NCI-H1694 (cell line): ENCODE data around the gene TSEN54.

Experiments used
- DNase-seq: peaks from one replicate; lab custom pipeline; 2025; lab: John Stamatoyannopoulos, UW

The TSEN54 gene

GRCh38 chr17:75503976-75504346 is 12.4 kb upstream of the TSEN54 start:
- DNase-seq: no peak

GRCh38 chr17:75504347-75505151 is 11.8 kb upstream of the TSEN54 start:
- DNase-seq: no peak

DNA sequence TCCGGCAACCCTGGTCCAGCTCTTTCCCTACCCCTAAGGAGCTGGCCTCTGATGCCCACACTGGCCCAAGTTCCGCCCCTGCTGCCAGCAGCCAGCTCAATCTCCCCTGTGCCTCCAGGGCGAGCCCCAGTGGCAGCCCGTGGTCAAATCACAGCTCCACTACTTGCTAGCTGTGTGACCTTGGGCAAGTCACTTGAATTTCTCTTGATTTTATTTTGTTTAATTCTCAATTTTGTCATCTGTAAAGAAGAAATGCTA is 11.2 kb upstream of the TSEN54 start:
- DNase-seq: no peak

- no peak for DNase-seq
Observed at GRCh38 chr17:75505640-75506039, 10.7 kb upstream of the TSEN54 start.

- no peak for DNase-seq
Observed at GRCh38 chr17:75506134-75506533, 10.2 kb upstream of the TSEN54 start.

DNA sequence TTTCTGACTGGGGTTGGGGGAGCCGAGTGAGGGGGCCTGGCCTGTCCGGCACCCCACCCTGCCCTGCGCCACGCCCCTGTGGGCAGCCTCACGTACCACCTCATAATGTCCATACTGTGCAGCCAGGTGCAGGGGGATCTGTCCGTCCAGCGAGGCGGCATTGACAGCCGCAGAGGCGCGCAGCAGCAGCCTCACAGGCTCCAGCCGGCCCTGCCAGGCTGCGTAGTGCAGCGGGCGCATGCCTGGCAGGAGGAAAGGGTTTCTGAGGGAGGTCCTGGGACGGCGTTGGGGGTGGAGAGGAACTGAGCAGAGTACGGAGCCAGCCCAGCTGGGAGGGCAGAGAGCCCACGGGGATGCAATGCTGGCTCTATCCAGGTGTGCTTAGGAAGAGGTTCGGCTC is 9.4 kb upstream of the TSEN54 start:
- no peak for DNase-seq

DNA sequence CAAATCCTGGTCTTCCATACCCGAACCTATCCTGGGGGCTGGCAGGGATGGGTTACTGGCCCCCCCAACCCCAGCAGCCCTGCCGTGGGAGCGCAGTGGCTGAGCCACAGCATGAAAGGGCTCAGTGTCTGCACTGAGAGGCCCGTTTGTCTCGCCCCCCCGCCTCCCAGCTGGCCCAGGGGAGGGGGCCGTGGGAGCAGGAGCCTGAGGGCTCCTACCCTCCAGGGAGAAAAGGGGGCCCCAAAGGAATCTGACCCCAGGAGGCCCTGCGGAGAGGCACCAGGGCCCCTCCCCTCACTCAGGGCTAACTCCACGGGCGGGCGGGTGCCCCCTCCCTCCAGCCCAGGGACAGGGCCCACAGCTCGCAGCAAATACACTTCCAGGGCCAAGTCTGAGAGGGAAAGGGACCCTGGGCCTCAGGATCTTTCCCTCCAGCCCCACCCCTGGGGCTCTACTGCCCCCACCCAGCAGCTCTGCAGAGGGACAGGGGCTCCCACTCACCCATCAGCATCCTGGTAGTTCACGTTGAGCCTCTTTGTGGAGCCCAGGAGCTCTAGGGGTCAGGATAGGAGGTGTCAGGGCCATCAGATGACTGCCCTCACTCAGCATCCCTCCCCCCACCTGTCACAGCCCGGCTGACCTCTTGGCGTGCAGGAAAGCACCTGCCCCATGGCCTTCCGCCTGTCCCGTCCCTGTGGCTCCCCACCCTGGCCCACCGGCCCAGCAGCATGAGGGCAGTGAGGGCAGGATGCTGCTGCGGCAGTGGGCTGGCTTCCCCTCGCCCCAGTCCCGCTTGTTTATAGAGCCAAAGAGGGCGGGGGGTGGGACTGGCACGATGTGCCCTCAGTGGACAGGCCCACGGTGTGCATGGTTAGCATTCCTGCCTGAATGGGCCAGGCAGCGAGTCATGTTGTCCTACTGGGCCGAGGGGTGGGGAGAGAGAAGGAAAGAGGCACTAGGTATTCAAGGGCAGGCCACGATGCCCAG is 8.3 kb upstream of the TSEN54 start:
- no peak for DNase-seq

GRCh38 chr17:75508931-75509361 is 7.4 kb upstream of the TSEN54 start:
- no peak for DNase-seq

DNA sequence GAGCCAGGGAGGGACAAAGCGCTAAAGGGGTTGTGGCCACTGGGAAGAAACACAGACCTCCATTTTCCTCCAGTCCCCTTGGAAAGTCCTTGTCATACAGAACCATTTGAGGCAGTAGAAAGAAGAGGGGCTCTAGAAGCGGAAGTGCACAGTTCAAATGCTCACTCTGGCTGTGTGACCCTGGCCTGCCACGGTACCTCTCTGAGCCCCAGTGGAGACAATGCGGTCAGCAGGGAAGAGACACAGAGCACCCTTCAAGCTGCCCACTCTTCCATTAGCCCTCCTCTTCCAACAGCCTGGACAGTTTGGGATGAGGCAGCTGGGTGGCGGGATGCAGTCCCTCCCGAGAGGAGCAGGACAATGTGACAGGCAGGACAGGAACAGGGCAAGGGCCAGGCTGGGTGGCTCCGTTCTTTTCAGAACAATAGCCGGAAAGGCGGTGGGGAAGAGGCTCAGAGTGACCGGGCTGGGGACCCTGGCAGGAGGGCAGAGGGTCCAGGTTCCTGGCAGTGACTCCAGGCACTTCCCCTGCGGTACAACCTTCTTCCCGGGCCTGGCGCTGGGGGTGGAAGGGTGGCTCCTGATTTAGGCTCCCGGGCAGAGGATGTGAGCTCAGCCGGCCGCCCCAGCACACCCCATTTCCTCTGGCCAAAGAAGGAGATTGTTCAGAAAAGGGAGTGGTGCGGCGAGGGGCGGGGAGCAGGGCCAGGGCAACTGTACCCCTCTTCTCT is 6.6 kb upstream of the TSEN54 start:
- no peak for DNase-seq

- no peak for DNase-seq
Observed at GRCh38 chr17:75511270-75511609, 5.1 kb upstream of the TSEN54 start.

GRCh38 chr17:75511610-75512575 is 4.4 kb upstream of the TSEN54 start:
- no peak for DNase-seq

DNA sequence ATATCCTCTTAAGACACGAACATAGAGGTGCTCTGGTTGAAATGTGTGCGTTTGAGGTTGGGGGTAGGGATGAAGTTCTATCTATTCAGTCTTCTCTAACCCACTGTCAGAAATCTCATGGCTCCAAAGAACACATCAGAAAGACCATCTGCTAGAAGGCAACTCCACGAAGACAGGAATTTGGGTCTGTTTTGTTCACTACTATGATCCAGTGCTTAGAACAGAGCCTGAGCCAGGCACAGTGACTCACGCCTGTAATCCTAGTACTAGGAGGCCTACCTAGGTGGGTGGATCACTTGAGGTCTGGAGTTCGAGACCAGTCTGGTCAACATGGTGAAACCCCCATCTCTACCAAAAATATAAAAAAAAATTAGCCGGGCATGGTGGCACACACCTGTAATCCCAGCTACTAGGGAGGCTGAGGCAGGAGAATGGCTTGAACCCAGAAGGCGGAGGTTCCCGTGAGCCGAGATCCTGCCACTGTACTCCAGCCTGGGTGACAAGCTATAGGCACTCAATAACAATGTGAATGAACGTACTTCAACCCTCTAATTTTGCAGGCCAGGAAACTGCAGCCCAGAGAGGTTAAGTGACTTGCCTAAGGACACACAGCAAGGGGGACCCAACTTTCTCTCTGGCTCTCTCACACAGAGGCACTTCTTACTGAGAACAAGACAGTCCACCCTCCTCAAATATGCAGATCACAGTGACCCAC is 3.2 kb upstream of the TSEN54 start:
- no peak for DNase-seq

DNA sequence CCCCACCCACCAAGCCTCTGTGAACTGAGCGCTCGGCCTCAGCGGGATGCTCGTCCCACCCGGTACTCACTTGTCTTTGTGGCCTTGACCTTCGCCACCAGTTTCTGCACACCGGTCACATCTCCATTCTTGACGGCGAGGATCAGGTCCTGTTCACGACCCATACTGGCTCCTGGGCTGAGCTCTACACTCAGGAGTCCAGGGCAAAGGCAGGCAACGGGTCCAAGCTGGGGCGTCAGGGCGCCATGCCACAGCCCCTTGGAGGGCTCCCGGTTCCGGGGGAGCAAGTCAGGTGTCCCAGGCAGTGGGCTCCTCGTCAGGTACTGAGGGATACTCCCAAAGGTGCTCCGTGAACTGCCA is 2.7 kb upstream of the TSEN54 start:
- DNase-seq: no peak

DNA sequence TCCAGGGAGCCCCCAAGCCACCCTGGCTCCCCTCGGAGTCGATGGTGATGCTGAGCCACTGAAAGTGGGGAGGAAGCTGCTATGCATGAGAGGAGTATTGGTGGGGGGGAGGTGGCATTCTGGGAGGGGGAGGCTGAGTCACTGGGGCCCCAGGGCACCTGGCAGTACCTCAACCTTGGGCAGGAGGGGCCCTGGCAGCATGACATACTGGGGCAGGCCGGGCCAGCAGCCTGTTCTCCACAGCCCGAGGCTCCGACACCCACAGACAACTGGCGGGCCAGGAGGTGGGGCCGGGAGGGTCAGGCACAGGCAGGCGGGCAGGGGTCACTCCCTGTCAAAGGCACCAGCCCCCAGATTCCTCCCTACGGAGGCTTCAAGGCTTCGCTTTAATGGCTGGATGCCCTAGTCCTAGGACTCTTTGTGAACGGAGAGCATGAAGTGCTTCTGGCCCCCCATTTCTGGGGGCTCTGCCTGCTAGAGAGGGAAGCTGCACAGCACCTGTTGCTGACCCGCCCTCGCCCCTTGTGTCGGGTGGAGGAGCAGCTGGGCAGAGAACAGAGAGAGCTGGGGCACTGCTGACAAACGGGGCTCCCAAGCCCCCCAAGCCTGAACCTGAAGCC is 1.9 kb upstream of the TSEN54 start:
- no peak for DNase-seq

DNA sequence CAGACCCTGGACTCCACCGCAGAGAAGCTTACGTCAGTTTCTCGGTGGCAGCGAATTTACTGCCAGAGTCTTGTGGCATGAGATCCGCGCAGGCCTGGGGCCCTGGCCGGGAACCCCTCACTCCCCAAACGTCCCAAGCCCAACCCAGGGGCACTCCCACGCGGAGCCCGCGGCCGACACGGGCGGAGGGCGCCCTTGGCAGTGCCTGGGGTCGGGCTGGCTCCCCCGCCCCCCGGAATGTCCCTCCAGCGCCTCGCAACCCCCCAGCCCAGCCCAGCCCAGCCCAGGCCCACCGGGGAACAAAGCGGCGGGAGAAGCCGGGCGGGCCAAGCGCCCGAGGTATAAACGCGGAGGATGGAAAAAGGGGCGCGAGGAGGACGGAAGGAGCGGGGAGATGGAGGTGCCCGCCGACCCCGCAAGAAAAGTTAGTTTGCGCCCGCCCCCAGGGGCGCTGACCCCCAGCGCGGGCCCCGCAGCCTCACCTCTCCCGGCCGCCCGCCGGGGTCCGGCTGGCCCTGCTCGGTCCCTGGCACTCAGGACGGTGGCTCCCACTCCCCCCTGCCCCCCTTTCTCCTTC is 1.3 kb upstream of the TSEN54 start:
- DNase-seq: no peak

- DNase-seq: peak; percentile 69
Observed at GRCh38 chr17:75515496-75516254, 653 bp upstream of the TSEN54 start, which contains the start of gene CASKIN2. Gene CASKIN2, minus strand, starts transcription at chr17:75515537. Its CDS starts 1,733 bp downstream, at chr17:75513804.

GRCh38 chr17:75516619-75517296 is 430 bp downstream of the TSEN54 start:
- DNase-seq: no peak

- DNase-seq: no peak
Observed at GRCh38 chr17:75517297-75517865, 1.1 kb downstream of the TSEN54 start.
